Chondrocyte (in vitro differentiated cells): ENCODE results near the gene SLC8A1. TPM values are rescaled to one million over a fixed set of nuclear protein-coding genes. Genes with fewer than 3 reads are reported as not detected.

Source experiments
- DNase-seq: peaks from one replicate; pipeline ENCODE4 v3.0.0; 2021; ENCODE audit warnings: mixed read lengths, low spot score
- H3K27ac Mint-ChIP-seq: one replicate; pipeline ENCODE4 v1.8.0; 2021; ENCODE audit warnings: mild to moderate bottlenecking, moderate library complexity, mixed read lengths; ENCODE audit not compliant: unreplicated experiment
- H3K27me3 Mint-ChIP-seq: 2 replicates; pipeline ENCODE4 v1.8.0; 2021; ENCODE audit warnings: low read depth, mixed read lengths
- H3K36me3 Mint-ChIP-seq: 2 replicates; pipeline ENCODE4 v1.8.0; 2021; ENCODE audit warnings: low read depth, mixed read lengths
- H3K4me1 Mint-ChIP-seq: 2 replicates; pipeline ENCODE4 v1.8.0; 2021; ENCODE audit warnings: low read depth, mild to moderate bottlenecking, mixed read lengths
- H3K4me3 Mint-ChIP-seq: one replicate; pipeline ENCODE4 v1.8.0; 2021; ENCODE audit warnings: mild to moderate bottlenecking, moderate library complexity, mixed read lengths; ENCODE audit not compliant: unreplicated experiment
- H3K9me3 Mint-ChIP-seq: 2 replicates; pipeline ENCODE4 v1.8.0; 2021; ENCODE audit warnings: low read depth, mixed read lengths
- CTCF ChIP-seq: fragments of 200-600 bp; sonication (generic); IDR thresholded peaks from 2 replicates; pipeline ENCODE4 v1.5.0; 2021; ENCODE audit warnings: antibody characterized with exemption, mild to moderate bottlenecking, moderate library complexity
- total RNA-seq: library from RNA; stranded (reverse); gene quantifications from 3 replicates; pipeline ENCODE4 v1.2.1, GENCODE V29; 2021

The SLC8A1 gene
- total RNA-seq, 1 donor from 2014 or later = 53.7 TPM

GRCh38 chr2:40330096-40330495 lies 121.8 kb downstream of the SLC8A1 start:
- Mint-ChIP-seq H3K27me3 (no peaks in the 10 kb centered on the region), H3K27ac (no peak overlapping the region), H3K4me3 (no peak overlapping the region), H3K36me3 (no peaks in the 10 kb centered on the region), H3K9me3 (no peaks in the 10 kb centered on the region), H3K4me1 (peaks cover 31% of the 10 kb centered on the region)
- no peak for DNase-seq
- no peak for TF ChIP-seq CTCF

GRCh38 chr2:40329739-40330030 lies 122.2 kb downstream of the SLC8A1 start:
- no peak overlapping the region for H3K4me3 Mint-ChIP-seq
- H3K27me3 Mint-ChIP-seq = no peaks in the 10 kb centered on the region
- no peaks in the 10 kb centered on the region for H3K36me3 Mint-ChIP-seq
- no peak for DNase-seq
- no peaks in the 10 kb centered on the region for H3K9me3 Mint-ChIP-seq
- H3K4me1 Mint-ChIP-seq = peaks cover 35% of the 10 kb centered on the region
- H3K27ac Mint-ChIP-seq = peak overlapping the region; percentile 75
- no peak for TF ChIP-seq CTCF

GRCh38 chr2:40325116-40325515 lies 126.8 kb downstream of the SLC8A1 start:
- Mint-ChIP-seq H3K36me3 (no peaks in the 10 kb centered on the region), H3K9me3 (no peaks in the 10 kb centered on the region), H3K27ac (no peak overlapping the region), H3K4me1 (peaks cover 25% of the 10 kb centered on the region), H3K4me3 (no peak overlapping the region), H3K27me3 (no peaks in the 10 kb centered on the region)
- no peak for DNase-seq
- no peak for TF ChIP-seq CTCF

GRCh38 chr2:40324656-40325055 lies 127.2 kb downstream of the SLC8A1 start:
- no peaks in the 10 kb centered on the region for H3K27me3 Mint-ChIP-seq
- no peak for TF ChIP-seq CTCF
- H3K36me3 Mint-ChIP-seq = no peaks in the 10 kb centered on the region
- no peaks in the 10 kb centered on the region for H3K9me3 Mint-ChIP-seq
- DNase-seq = no peak
- peaks cover 23% of the 10 kb centered on the region for H3K4me1 Mint-ChIP-seq
- peak overlapping the region; percentile 67 for H3K27ac Mint-ChIP-seq
- no peak overlapping the region for H3K4me3 Mint-ChIP-seq

GRCh38 chr2:40321822-40322221 lies 130.1 kb downstream of the SLC8A1 start:
- Mint-ChIP-seq H3K4me3 (no peak overlapping the region), H3K4me1 (peaks cover 36% of the 10 kb centered on the region), H3K27me3 (no peaks in the 10 kb centered on the region), H3K27ac (no peak overlapping the region), H3K9me3 (no peaks in the 10 kb centered on the region), H3K36me3 (no peaks in the 10 kb centered on the region)
- DNase-seq = no peak
- no peak for TF ChIP-seq CTCF
